ENCODE results near the gene WDR82.

WDR82 gene

GRCh38 chr3:52237006-52237656, 41.3 kb downstream of the WDR82 start:
- no peak for DNase-seq (ENCODE audit: low spot score)

- DNase-seq (ENCODE audit: low spot score), result no peak
Measured at GRCh38 chr3:52236424-52236886, 42.0 kb downstream of the WDR82 start.

- no peak for DNase-seq (ENCODE audit: low spot score)
Measured at GRCh38 chr3:52234516-52235447, 43.7 kb downstream of the WDR82 start.

GRCh38 chr3:52233968-52234367, 44.5 kb downstream of the WDR82 start:
- no peak for DNase-seq (ENCODE audit: low spot score)

GRCh38 chr3:52233108-52233591, 45.3 kb downstream of the WDR82 start:
- no peak for DNase-seq (ENCODE audit: low spot score)

GRCh38 chr3:52232279-52233107, 46.0 kb downstream of the WDR82 start:
- DNase-seq (ENCODE audit: low spot score), result no peak

GRCh38 chr3:52231502-52232278, 46.8 kb downstream of the WDR82 start:
- peak; percentile 68 for DNase-seq (ENCODE audit: low spot score)

GRCh38 chr3:52230889-52231499, 47.5 kb downstream of the WDR82 start:
- DNase-seq (ENCODE audit: low spot score), result no peak

GRCh38 chr3:52230461-52230860, 48.0 kb downstream of the WDR82 start:
- DNase-seq (ENCODE audit: low spot score), result no peak

- DNase-seq (ENCODE audit: low spot score), result no peak
Measured at GRCh38 chr3:52229656-52230055, 48.8 kb downstream of the WDR82 start.

GRCh38 chr3:52228751-52229291, 49.6 kb downstream of the WDR82 start:
- DNase-seq (ENCODE audit: low spot score), result no peak

- no peak for DNase-seq (ENCODE audit: low spot score)
Measured at GRCh38 chr3:52228266-52228665, 50.2 kb downstream of the WDR82 start.

- DNase-seq (ENCODE audit: low spot score), result no peak
Measured at GRCh38 chr3:52227766-52228165, 50.7 kb downstream of the WDR82 start.

- DNase-seq (ENCODE audit: low spot score), result no peak
Measured at GRCh38 chr3:52227117-52227516, 51.3 kb downstream of the WDR82 start.

- no peak for DNase-seq (ENCODE audit: low spot score)
Measured at GRCh38 chr3:52226229-52226817, 52.1 kb downstream of the WDR82 start.

GRCh38 chr3:52225452-52226228, 52.8 kb downstream of the WDR82 start, which contains the start of gene TLR9:
TSS of gene TLR9 (minus strand) at chr3:52225645. CDS start at chr3:52225529, 116 bp downstream.
- DNase-seq (ENCODE audit: low spot score), result no peak

GRCh38 chr3:52223449-52224408, 54.7 kb downstream of the WDR82 start:
- no peak for DNase-seq (ENCODE audit: low spot score)
